ENCODE data around the gene IMMP2L. TPM values are rescaled to one million over a fixed set of nuclear protein-coding genes. Genes with fewer than 3 reads are reported as not detected.

The IMMP2L gene
- total RNA-seq, 2 donors from 2014 or later = 13.1 to 22.7 TPM

GRCh38 chr7:110944966-110945644 lies 617.2 kb downstream of the IMMP2L start:
- Histone ChIP-seq H3K27me3 (replicated peaks; ENCODE audit: insufficient read depth) (no peaks in the 10 kb centered on the region), H3K27ac (no peak overlapping the region), H3K4me3 (no peak overlapping the region), H3K4me1 (ENCODE audit: control insufficient read depth in 1 of 2, low read depth in 2 of 2) (peaks cover 15 to 16% of the 10 kb centered on the region in 2 donors), H3K36me3 (no peaks in the 10 kb centered on the region), H3K9me3 (no peaks in the 10 kb centered on the region)
- TF ChIP-seq, protein P1, sequence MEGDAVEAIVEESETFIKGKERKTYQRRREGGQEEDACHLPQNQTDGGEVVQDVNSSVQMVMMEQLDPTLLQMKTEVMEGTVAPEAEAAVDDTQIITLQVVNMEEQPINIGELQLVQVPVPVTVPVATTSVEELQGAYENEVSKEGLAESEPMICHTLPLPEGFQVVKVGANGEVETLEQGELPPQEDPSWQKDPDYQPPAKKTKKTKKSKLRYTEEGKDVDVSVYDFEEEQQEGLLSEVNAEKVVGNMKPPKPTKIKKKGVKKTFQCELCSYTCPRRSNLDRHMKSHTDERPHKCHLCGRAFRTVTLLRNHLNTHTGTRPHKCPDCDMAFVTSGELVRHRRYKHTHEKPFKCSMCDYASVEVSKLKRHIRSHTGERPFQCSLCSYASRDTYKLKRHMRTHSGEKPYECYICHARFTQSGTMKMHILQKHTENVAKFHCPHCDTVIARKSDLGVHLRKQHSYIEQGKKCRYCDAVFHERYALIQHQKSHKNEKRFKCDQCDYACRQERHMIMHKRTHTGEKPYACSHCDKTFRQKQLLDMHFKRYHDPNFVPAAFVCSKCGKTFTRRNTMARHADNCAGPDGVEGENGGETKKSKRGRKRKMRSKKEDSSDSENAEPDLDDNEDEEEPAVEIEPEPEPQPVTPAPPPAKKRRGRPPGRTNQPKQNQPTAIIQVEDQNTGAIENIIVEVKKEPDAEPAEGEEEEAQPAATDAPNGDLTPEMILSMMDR (IDR thresholded peaks at IDR 0.05) = no peak
- DNase-seq (ENCODE audit: low spot score) (no peak), ATAC-seq (ENCODE audit: insufficient number of reproducible peaks, low FRiP score, low read depth) (no peak)

DNA sequence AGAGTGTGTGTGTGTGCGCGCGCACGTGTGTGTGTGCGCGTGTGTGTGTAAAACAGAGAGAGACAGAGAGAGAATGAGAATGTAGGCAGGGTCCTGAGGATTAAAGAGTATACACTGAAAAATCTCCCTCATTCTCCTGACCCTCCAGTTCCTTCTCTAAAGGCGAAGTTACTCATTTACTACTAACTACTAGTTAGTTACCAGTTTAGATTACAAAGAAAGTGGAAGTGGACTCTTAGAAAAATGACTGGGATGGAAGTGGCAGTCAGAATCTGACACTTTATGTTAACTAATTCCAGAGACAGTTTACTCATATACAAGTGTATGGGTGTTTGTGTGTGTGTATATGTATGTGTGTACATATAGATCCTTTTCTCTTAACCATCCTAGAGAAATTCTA lies 617.8 kb downstream of the IMMP2L start:
- DNase-seq (ENCODE audit: low spot score) (no peak), ATAC-seq (ENCODE audit: insufficient number of reproducible peaks, low FRiP score, low read depth) (no peak)
- no peak overlapping the region for H3K27ac ChIP-seq
- H3K36me3 ChIP-seq = no peaks in the 10 kb centered on the region
- H3K9me3 ChIP-seq = no peaks in the 10 kb centered on the region
- TF ChIP-seq, protein P1 (IDR thresholded peaks at IDR 0.05) = no peak
- H3K4me1 ChIP-seq (ENCODE audit: control insufficient read depth in 1 of 2, low read depth in 2 of 2) = peaks cover 11 to 15% of the 10 kb centered on the region in 2 donors
- H3K27me3 ChIP-seq (replicated peaks; ENCODE audit: insufficient read depth) = no peaks in the 10 kb centered on the region
- H3K4me3 ChIP-seq = no peak overlapping the region

- Histone ChIP-seq H3K27me3 (replicated peaks; ENCODE audit: insufficient read depth) (no peaks in the 10 kb centered on the region), H3K27ac (no peak overlapping the region), H3K36me3 (no peaks in the 10 kb centered on the region), H3K4me3 (no peak overlapping the region), H3K9me3 (no peaks in the 10 kb centered on the region), H3K4me1 (ENCODE audit: control insufficient read depth in 1 of 2, low read depth in 2 of 2) (peaks cover 5 to 14% of the 10 kb centered on the region in 2 donors)
- ATAC-seq (ENCODE audit: insufficient number of reproducible peaks, low FRiP score, low read depth) (no peak), DNase-seq (ENCODE audit: low spot score) (no peak)
- TF ChIP-seq, protein P1 (IDR thresholded peaks at IDR 0.05) = no peak
These were observed 618.5 kb downstream of the IMMP2L start for GRCh38 chr7:110943701-110944345.

GRCh38 chr7:110941385-110941784 lies 620.9 kb downstream of the IMMP2L start:
- H3K4me3 ChIP-seq = no peak overlapping the region
- TF ChIP-seq, protein P1 (IDR thresholded peaks at IDR 0.05) = no peak
- H3K4me1 ChIP-seq (ENCODE audit: control insufficient read depth in 1 of 2, low read depth in 2 of 2) = peaks cover 0 to 9% of the 10 kb centered on the region in 2 donors

DNA sequence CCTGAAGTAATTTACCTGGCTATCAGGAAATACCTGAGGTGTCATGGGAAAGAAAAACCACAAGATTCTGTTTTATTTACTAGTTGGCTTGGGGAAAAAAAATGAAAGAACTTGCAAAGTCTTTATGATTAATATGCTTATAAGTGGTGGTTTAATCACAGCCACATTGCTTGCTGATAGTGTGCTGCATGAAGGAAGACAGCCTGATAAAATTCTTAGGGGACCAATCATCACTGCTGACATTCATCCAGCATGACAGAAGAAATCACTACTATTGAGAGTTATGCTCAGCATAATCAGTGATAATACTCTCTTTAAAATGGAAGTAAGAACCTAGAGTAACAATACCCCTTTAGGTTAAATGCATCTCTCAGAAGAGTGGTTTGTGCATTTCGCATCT lies 621.5 kb downstream of the IMMP2L start:
- DNase-seq (ENCODE audit: low spot score) = no peak
- H3K4me1 ChIP-seq (ENCODE audit: control insufficient read depth in 1 of 2, low read depth in 2 of 2) = peaks cover 0 to 9% of the 10 kb centered on the region in 2 donors
- TF ChIP-seq, protein P1 (IDR thresholded peaks at IDR 0.05) = no peak
- no peaks in the 10 kb centered on the region for H3K27me3 ChIP-seq (replicated peaks; ENCODE audit: insufficient read depth)
- ATAC-seq (ENCODE audit: insufficient number of reproducible peaks, low FRiP score, low read depth) = no peak
- no peaks in the 10 kb centered on the region for H3K9me3 ChIP-seq
- no peak overlapping the region for H3K27ac ChIP-seq
- H3K4me3 ChIP-seq = no peak overlapping the region
- H3K36me3 ChIP-seq = no peaks in the 10 kb centered on the region

More at GRCh38 chr7:110941385-110941784, 620.9 kb downstream of the IMMP2L start:
- Histone ChIP-seq H3K27me3 (replicated peaks; ENCODE audit: insufficient read depth) (no peaks in the 10 kb centered on the region), H3K9me3 (no peaks in the 10 kb centered on the region), H3K36me3 (no peaks in the 10 kb centered on the region), H3K27ac (no peak overlapping the region)
- ATAC-seq (ENCODE audit: insufficient number of reproducible peaks, low FRiP score, low read depth) (no peak), DNase-seq (ENCODE audit: low spot score) (no peak)

Measured in thoracic aorta (tissue), 2 donors.